Endometrium (tissue), 2 donors: ENCODE results near the gene C17orf107.
"Not testable (repeated sequence)": the region's sequence is repeated elsewhere in the genome, so short reads cannot be mapped to it uniquely, and the experiment has no call there.

Experiments used
- FAIRE-seq: peaks from 2 replicates; lab custom pipeline; 2012; peaks lifted over from hg19 to GRCh38; lab: Jason Lieb, UNC
- donor health status: control.
- donor health status: control.

Gene C17orf107

GRCh38 chr17:4899341-4900230 is at the start of gene C17orf107:
Gene C17orf107, plus strand, starts transcription at chr17:4899536. Its CDS starts 227 bp downstream, at chr17:4899763.
- no peak for FAIRE-seq

- no peak for FAIRE-seq
These were observed 49.1 kb upstream of the C17orf107 start for GRCh38 chr17:4850246-4850645.

- FAIRE-seq, result no peak
These were observed 48.3 kb upstream of the C17orf107 start for GRCh38 chr17:4851084-4851483.

- no peak for FAIRE-seq
These were observed 46.6 kb upstream of the C17orf107 start for GRCh38 chr17:4852567-4853207.

GRCh38 chr17:4853208-4853671 is 46.1 kb upstream of the C17orf107 start:
- FAIRE-seq, result no peak

- FAIRE-seq, result no peak
These were observed 45.1 kb upstream of the C17orf107 start for GRCh38 chr17:4854111-4854681.

GRCh38 chr17:4856271-4856936 is 42.9 kb upstream of the C17orf107 start:
- FAIRE-seq, result no peak

GRCh38 chr17:4856937-4857314 is 42.4 kb upstream of the C17orf107 start:
- FAIRE-seq, result no peak

- not testable (repeated sequence) for FAIRE-seq
These were observed 42.0 kb upstream of the C17orf107 start for GRCh38 chr17:4857347-4857746.

GRCh38 chr17:4858068-4858881 is 41.1 kb upstream of the C17orf107 start:
- no peak for FAIRE-seq

GRCh38 chr17:4858882-4859260 is 40.5 kb upstream of the C17orf107 start:
- no peak for FAIRE-seq

GRCh38 chr17:4859816-4860625 is 39.3 kb upstream of the C17orf107 start:
- no peak for FAIRE-seq

GRCh38 chr17:4860651-4861050 is 38.7 kb upstream of the C17orf107 start:
- FAIRE-seq, result no peak

- FAIRE-seq, result no peak
These were observed 38.3 kb upstream of the C17orf107 start for GRCh38 chr17:4861052-4861451.

GRCh38 chr17:4862720-4863119 is 36.6 kb upstream of the C17orf107 start:
- FAIRE-seq, result no peak

- no peak for FAIRE-seq
These were observed 36.0 kb upstream of the C17orf107 start for GRCh38 chr17:4863321-4863720.

- not testable (repeated sequence) for FAIRE-seq
These were observed 31.8 kb upstream of the C17orf107 start for GRCh38 chr17:4867535-4867934.

GRCh38 chr17:4869058-4869998 is 30.0 kb upstream of the C17orf107 start:
- not testable (repeated sequence) for FAIRE-seq

GRCh38 chr17:4870855-4871254 is 28.5 kb upstream of the C17orf107 start:
- FAIRE-seq, result no peak

GRCh38 chr17:4872786-4873185 is 26.6 kb upstream of the C17orf107 start:
- no peak for FAIRE-seq
